ENCODE data around the gene FOXR1. TPM values are rescaled to one million over a fixed set of nuclear protein-coding genes. Genes with fewer than 3 reads are reported as not detected.
"Not testable (repeated sequence)": the region's sequence is repeated elsewhere in the genome, so short reads cannot be mapped to it uniquely, and the experiment has no call there.

The FOXR1 gene
- total RNA-seq, 4 donors from 2014 or later, result not detected

DNA sequence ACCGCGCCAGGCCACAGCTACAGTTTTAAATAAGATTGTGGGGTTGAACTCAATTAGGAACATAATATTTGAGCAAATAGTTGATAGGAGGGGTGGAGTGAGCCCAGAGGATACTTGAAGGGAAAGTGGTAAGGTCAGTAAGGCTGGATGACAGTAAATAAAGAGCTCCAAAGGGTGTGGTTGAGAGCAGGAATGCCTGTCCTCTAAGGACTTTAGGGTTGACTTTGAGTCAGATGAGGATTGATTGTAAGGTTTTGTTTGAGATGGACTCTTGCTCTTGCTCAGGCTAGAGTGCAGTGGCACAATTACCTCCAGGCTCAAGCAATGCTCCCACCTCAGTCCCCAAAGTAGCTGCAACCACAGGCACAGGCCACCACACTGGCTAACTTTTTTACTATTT lies 2.4 kb downstream of the FOXR1 start:
- no peaks in the 10 kb centered on the region for H3K9me3 ChIP-seq
- intact Hi-C loops (cut with DNase I), result no loop called here
- no peaks in the 10 kb centered on the region for H3K36me3 ChIP-seq
- no peak for DNase-seq (ENCODE audit: extremely low spot score)
- H3K4me3 ChIP-seq, result no peak overlapping the region
- no peak for TF ChIP-seq POLR2A (IDR thresholded peaks at IDR 0.05; ENCODE audit: low read depth)
- TF ChIP-seq, protein P1, sequence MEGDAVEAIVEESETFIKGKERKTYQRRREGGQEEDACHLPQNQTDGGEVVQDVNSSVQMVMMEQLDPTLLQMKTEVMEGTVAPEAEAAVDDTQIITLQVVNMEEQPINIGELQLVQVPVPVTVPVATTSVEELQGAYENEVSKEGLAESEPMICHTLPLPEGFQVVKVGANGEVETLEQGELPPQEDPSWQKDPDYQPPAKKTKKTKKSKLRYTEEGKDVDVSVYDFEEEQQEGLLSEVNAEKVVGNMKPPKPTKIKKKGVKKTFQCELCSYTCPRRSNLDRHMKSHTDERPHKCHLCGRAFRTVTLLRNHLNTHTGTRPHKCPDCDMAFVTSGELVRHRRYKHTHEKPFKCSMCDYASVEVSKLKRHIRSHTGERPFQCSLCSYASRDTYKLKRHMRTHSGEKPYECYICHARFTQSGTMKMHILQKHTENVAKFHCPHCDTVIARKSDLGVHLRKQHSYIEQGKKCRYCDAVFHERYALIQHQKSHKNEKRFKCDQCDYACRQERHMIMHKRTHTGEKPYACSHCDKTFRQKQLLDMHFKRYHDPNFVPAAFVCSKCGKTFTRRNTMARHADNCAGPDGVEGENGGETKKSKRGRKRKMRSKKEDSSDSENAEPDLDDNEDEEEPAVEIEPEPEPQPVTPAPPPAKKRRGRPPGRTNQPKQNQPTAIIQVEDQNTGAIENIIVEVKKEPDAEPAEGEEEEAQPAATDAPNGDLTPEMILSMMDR (IDR thresholded peaks at IDR 0.05), result no peak
- TF ChIP-seq POLR2AphosphoS5 (IDR thresholded peaks at IDR 0.05), result no peak
- TF ChIP-seq EP300 (IDR thresholded peaks at IDR 0.05), result no peak
- no peak overlapping the region for H3K27ac ChIP-seq (replicated peaks in 1 of 4)
- H3K4me1 ChIP-seq, result no peaks in the 10 kb centered on the region
- 96% methylated on average over 2 of the region's 2 CpGs for WGBS
- H3K27me3 ChIP-seq, result peaks cover 0 to 22% (median 4%) of the 10 kb centered on the region in 4 donors

DNA sequence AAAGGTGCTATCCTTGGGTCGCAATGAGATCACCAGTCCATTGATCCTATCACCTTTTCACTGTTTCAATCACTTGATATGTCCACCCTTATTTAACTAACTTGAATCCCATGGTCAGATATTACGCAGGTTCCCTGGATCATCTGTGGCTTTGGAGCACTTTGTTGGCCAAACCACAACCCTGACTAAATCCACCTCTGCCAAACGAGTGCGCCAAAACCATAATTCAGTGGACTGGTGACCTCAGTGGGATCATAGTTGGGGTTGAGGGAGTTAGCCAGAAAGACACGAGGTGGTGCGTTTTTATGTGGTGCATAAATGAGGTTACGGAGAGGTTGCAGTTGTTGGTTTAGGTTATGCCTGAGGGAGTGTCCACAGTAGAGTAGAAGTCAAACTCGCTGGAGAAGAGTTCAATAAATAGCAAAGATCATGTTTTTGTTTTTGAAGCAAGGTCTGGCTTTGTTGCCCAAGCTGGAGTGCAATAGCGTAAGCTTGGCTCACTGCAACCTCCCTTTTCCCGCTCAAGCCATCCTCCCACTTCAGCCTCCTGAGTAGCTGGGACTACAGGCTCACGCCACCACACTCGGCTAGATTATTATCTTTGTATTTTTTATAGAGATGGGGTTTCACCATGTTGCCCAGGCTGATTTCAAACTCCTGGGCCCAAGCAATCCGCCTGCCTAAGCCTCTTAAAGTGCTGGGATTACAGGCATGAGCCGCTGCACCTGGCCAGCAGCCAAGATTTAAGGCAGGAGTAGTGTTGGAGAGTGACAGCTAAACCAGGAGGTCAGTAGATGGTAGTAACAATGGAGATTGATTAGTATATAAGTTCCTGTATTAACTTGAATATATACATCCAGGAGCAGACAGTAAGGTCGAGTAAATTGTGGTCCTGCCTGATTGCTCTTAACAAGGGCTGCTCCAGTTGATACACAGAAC lies 4.5 kb downstream of the FOXR1 start:
- Histone ChIP-seq H3K4me1 (peaks cover 0 to 10% (median 9%) of the 10 kb centered on the region in 4 donors), H3K9me3 (no peaks in the 10 kb centered on the region), H3K4me3 (no peak overlapping the region), H3K36me3 (no peaks in the 10 kb centered on the region), H3K27ac (replicated peaks in 1 of 4) (no peak overlapping the region), H3K27me3 (peaks cover 0 to 31% (median 4%) of the 10 kb centered on the region in 4 donors)
- intact Hi-C loops (cut with DNase I), result no loop called here
- TF ChIP-seq POLR2A (IDR thresholded peaks at IDR 0.05; ENCODE audit: low read depth) (no peak), EP300 (IDR thresholded peaks at IDR 0.05) (no peak), POLR2AphosphoS5 (IDR thresholded peaks at IDR 0.05) (no peak)
- TF ChIP-seq, protein P1 (IDR thresholded peaks at IDR 0.05), result no peak
- 84% methylated on average over 15 of the region's 15 CpGs for WGBS
- DNase-seq (ENCODE audit: extremely low spot score), result no peak

DNA sequence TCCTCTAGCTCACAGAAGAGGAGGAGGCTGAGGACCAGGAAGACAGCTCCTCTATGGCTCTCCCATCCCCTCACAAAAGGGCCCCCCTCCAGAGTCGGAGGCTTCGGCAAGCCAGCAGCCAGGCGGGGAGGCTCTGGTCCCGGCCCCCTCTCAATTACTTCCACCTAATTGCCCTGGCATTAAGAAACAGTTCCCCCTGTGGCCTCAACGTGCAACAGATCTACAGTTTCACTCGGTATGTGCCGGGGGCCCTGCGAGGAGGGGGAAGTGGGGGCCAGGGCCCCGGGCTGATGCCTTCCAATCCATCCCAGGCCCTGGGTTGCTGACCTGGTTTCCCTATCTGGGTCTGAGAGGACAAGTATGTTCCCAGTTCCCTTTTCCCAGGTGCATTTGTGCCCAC lies 7.9 kb downstream of the FOXR1 start:
- TF ChIP-seq EP300 (IDR thresholded peaks at IDR 0.05), result no peak
- no peak for TF ChIP-seq POLR2A (IDR thresholded peaks at IDR 0.05; ENCODE audit: low read depth)
- no peak for TF ChIP-seq POLR2AphosphoS5 (IDR thresholded peaks at IDR 0.05)
- TF ChIP-seq, protein P1 (IDR thresholded peaks at IDR 0.05), result no peak
- no peak overlapping the region for H3K4me3 ChIP-seq

DNA sequence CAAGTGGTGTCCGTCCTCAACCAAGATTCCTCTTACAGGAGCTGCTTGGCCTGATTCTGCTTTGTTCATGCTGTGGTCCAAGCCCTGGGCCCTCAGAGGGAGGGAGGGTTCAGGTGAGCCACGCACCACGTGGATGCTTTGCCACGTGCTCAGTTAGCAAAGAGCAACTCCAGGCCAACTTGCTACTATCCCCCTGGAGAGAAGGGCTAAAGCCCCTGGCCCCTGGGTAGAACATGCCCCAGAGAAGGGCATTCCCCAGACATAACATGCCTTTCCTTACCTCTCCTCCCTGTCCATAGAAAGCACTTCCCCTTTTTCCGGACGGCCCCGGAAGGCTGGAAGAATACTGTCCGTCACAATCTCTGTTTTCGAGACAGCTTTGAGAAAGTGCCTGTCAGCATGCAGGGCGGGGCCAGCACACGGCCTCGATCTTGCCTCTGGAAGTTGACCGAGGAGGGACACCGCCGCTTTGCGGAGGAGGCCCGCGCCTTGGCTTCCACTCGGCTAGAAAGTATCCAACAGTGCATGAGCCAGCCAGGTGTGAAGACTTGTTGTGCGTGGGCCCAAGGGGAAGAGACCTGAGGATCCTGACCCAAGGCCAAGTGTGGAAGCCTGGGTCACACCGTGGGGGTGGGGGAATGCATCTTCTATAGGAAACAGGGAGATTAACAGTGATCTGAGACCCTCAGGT lies 8.8 kb downstream of the FOXR1 start:
- Histone ChIP-seq H3K36me3 (no peaks in the 10 kb centered on the region), H3K4me1 (peaks cover 0 to 10% (median 9%) of the 10 kb centered on the region in 4 donors), H3K27ac (replicated peaks in 1 of 4) (no peak overlapping the region), H3K4me3 (peak overlapping the region; percentile 10 to 31 (median 19)), H3K27me3 (peaks cover 0 to 14% (median 0%) of the 10 kb centered on the region in 4 donors), H3K9me3 (no peaks in the 10 kb centered on the region)
- DNase-seq (ENCODE audit: extremely low spot score), result no peak
- 32% methylated on average over 18 of the region's 21 CpGs for WGBS
- TF ChIP-seq EP300 (IDR thresholded peaks at IDR 0.05) (no peak), POLR2A (IDR thresholded peaks at IDR 0.05; ENCODE audit: low read depth) (no peak), POLR2AphosphoS5 (IDR thresholded peaks at IDR 0.05) (no peak)
- TF ChIP-seq, protein P1 (IDR thresholded peaks at IDR 0.05), result no peak
- intact Hi-C loops (cut with DNase I), result no loop called here

More for the DNA sequence above, 7.9 kb downstream of the FOXR1 start:
- no peaks in the 10 kb centered on the region for H3K36me3 ChIP-seq
- peaks cover 0 to 14% (median 0%) of the 10 kb centered on the region in 4 donors for H3K27me3 ChIP-seq
- intact Hi-C loops (cut with DNase I), result no loop called here
- no peak for DNase-seq (ENCODE audit: extremely low spot score)
- H3K27ac ChIP-seq (replicated peaks in 1 of 4), result no peak overlapping the region
- H3K4me1 ChIP-seq, result peaks cover 0 to 10% (median 9%) of the 10 kb centered on the region in 4 donors
- 54% methylated on average over 9 of the region's 9 CpGs for WGBS
- H3K9me3 ChIP-seq, result no peaks in the 10 kb centered on the region

DNA sequence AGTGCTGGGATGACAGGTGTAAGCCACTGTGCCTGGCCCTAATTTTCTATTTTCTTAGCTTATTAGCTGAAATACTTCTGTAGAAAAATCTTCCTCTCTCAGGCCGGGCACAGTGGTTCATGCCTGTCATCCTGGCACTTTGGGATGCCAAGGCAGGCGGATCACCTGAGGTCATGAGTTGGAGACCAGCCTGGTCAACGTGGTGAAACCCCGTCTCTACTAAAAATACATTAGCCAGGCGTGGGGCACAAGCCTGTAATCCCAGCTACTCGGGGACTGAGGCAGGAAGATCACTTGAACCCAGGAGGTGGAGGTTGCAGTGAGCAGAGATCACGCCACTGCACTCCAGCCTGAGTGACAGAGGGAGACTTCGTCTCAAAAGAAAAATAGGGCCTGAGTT lies 12.8 kb downstream of the FOXR1 start:
- H3K36me3 ChIP-seq; H3K27ac ChIP-seq (replicated peaks in 1 of 4); H3K4me1 ChIP-seq; H3K9me3 ChIP-seq; intact Hi-C loops (cut with DNase I); H3K27me3 ChIP-seq; H3K4me3 ChIP-seq; DNase-seq (ENCODE audit: extremely low spot score): not testable (repeated sequence)
- 75% methylated on average over 7 of the region's 8 CpGs for WGBS
